Activated T-helper 1 cell treated with Interleukin-2 at 50 U/mL for 16 hours (primary cell): ENCODE data around the gene HDAC6.
"Not testable (repeated sequence)": the region's sequence is repeated elsewhere in the genome, so short reads cannot be mapped to it uniquely, and the experiment has no call there.

ENCODE experiments used
- DNase-seq: peaks from one replicate; pipeline ENCODE4 v3.0.0-alpha.2; 2020; ENCODE audit warnings: low read depth

Gene HDAC6

GRCh38 chrX:48824066-48824465 lies 22.2 kb downstream of the HDAC6 start:
- no peak for DNase-seq

GRCh38 chrX:48826135-48826875 lies 24.4 kb downstream of the HDAC6 start, which contains the start of gene ERAS:
ERAS (plus strand) TSS chrX:48826513; CDS start chrX:48829124, 2,611 bp downstream.
- DNase-seq: no peak

GRCh38 chrX:48826876-48827653 lies 25.2 kb downstream of the HDAC6 start:
- DNase-seq: no peak

- DNase-seq: no peak
Observed at GRCh38 chrX:48827654-48827968, 25.7 kb downstream of the HDAC6 start.

GRCh38 chrX:48829016-48829735 lies 27.3 kb downstream of the HDAC6 start:
- DNase-seq: no peak

- no peak for DNase-seq
Observed at GRCh38 chrX:48831136-48831908, 29.5 kb downstream of the HDAC6 start.

- no peak for DNase-seq
Observed at GRCh38 chrX:48831909-48832291, 30.0 kb downstream of the HDAC6 start.

- DNase-seq: no peak
Observed at GRCh38 chrX:48833542-48834138, 31.8 kb downstream of the HDAC6 start.

- no peak for DNase-seq
Observed at GRCh38 chrX:48834383-48834709, 32.5 kb downstream of the HDAC6 start.

GRCh38 chrX:48835524-48836329 lies 33.9 kb downstream of the HDAC6 start, which contains the start of gene PCSK1N:
PCSK1N (minus strand) TSS chrX:48835610; CDS start chrX:48835532, 78 bp downstream.
- no peak for DNase-seq

GRCh38 chrX:48839686-48840085 lies 37.8 kb downstream of the HDAC6 start:
- no peak for DNase-seq

GRCh38 chrX:48848847-48849246 lies 47.0 kb downstream of the HDAC6 start:
- DNase-seq: no peak

GRCh38 chrX:48852857-48853256 lies 51.0 kb downstream of the HDAC6 start:
- DNase-seq: no peak

GRCh38 chrX:48853494-48853893 lies 51.6 kb downstream of the HDAC6 start:
- DNase-seq: not testable (repeated sequence)

GRCh38 chrX:48854121-48854804 lies 52.4 kb downstream of the HDAC6 start:
- DNase-seq: not testable (repeated sequence)

- DNase-seq: no peak
Observed at GRCh38 chrX:48854898-48855297, 53.0 kb downstream of the HDAC6 start.

GRCh38 chrX:48864210-48864609 lies 62.3 kb downstream of the HDAC6 start:
- no peak for DNase-seq

GRCh38 chrX:48872017-48872416 lies 70.2 kb downstream of the HDAC6 start:
- DNase-seq: not testable (repeated sequence)
